Ishikawa (cell line): ENCODE measurements around the gene FKBP6.

Experiments used
- CEBPB ChIP-seq: IDR thresholded peaks from 2 replicates; pipeline ENCODE4 v1.6.1; 2012
- EGR1 ChIP-seq: IDR thresholded peaks from 2 replicates; pipeline ENCODE4 v1.6.1; 2012
- TAF1 ChIP-seq: IDR thresholded peaks from 2 replicates; pipeline ENCODE4 v1.6.1; 2012; ENCODE audit warnings: low read depth, mild to moderate bottlenecking
- TF ChIP-seq, protein P1 (sequence below): IDR thresholded peaks from 2 replicates; pipeline ENCODE4 v1.6.1; 2012

GRCh38 chr7:73395538-73396503 is 67.9 kb downstream of the FKBP6 start:
- TF ChIP-seq, protein P1, sequence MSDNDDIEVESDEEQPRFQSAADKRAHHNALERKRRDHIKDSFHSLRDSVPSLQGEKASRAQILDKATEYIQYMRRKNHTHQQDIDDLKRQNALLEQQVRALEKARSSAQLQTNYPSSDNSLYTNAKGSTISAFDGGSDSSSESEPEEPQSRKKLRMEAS, result no peak
- TF ChIP-seq EGR1 (no peak), CEBPB (no peak), TAF1 (no peak)
